Astrocyte (in vitro differentiated cells and primary cell): ENCODE measurements around the gene CBR4. TPM values are rescaled to one million over a fixed set of nuclear protein-coding genes. Genes with fewer than 3 reads are reported as not detected.

Experiments used
- DNase-seq: peaks from one replicate; pipeline ENCODE4 v3.0.0-alpha.2; 2010; ENCODE audit warnings: low read depth
- FAIRE-seq: peaks from 2 replicates; lab custom pipeline; 2011; peaks lifted over from hg19 to GRCh38; lab: Jason Lieb, UNC
- H2AFZ ChIP-seq: 2 replicates; pipeline ENCODE4 v1.6.0; 2012; ENCODE audit warnings: low read depth, low read length, inconsistent platforms
- H3K27ac ChIP-seq: 2 replicates; pipeline ENCODE4 v1.5.1; 2011; ENCODE audit warnings: low read depth, low read length, inconsistent platforms
- H3K27me3 ChIP-seq: 2 replicates; pipeline ENCODE4 v1.6.0; 2011; ENCODE audit warnings: low read length, inconsistent platforms; ENCODE audit not compliant: insufficient read depth
- H3K36me3 ChIP-seq: 2 replicates; pipeline ENCODE4 v1.5.1; 2011; ENCODE audit warnings: low read length, inconsistent platforms; ENCODE audit not compliant: insufficient read depth
- H3K4me1 ChIP-seq: 2 replicates; pipeline ENCODE4 v1.5.1; 2011; ENCODE audit warnings: low read length, inconsistent platforms; ENCODE audit not compliant: insufficient read depth
- H3K4me2 ChIP-seq: 2 replicates; pipeline ENCODE4 v1.6.0; 2012; ENCODE audit warnings: low read length, inconsistent platforms
- H3K4me3 ChIP-seq: 2 replicates; pipeline ENCODE4 v1.5.1; 2011; ENCODE audit warnings: low read depth, mild to moderate bottlenecking, low read length, inconsistent platforms; ENCODE audit not compliant: insufficient read depth
- H3K79me2 ChIP-seq: 2 replicates; pipeline ENCODE4 v1.6.0; 2012; ENCODE audit warnings: mild to moderate bottlenecking, low read length, inconsistent platforms; ENCODE audit not compliant: insufficient read depth
- H3K9ac ChIP-seq: 2 replicates; pipeline ENCODE4 v1.6.0; 2012; ENCODE audit warnings: mild to moderate bottlenecking, low read length, inconsistent platforms
- H3K9me3 ChIP-seq: 2 replicates; pipeline ENCODE4 v1.5.1; 2012; ENCODE audit warnings: low read depth, mild to moderate bottlenecking, low read length, inconsistent platforms; ENCODE audit not compliant: insufficient read depth
- H4K20me1 ChIP-seq: 2 replicates; pipeline ENCODE4 v1.6.0; 2012; ENCODE audit warnings: low read length, inconsistent platforms; ENCODE audit not compliant: insufficient read depth
- H3K27ac Mint-ChIP-seq: one replicate; pipeline ENCODE4 v1.8.0; 2021; ENCODE audit warnings: mild to moderate bottlenecking, mixed read lengths; ENCODE audit not compliant: unreplicated experiment
- H3K27me3 Mint-ChIP-seq: one replicate; pipeline ENCODE4 v1.8.0; 2021; ENCODE audit warnings: low read depth, mixed read lengths; ENCODE audit not compliant: unreplicated experiment
- H3K36me3 Mint-ChIP-seq: one replicate; pipeline ENCODE4 v1.8.0; 2021; ENCODE audit warnings: low read depth, mixed read lengths; ENCODE audit not compliant: unreplicated experiment
- H3K4me1 Mint-ChIP-seq: one replicate; pipeline ENCODE4 v1.8.0; 2021; ENCODE audit warnings: low read depth, mixed read lengths; ENCODE audit not compliant: unreplicated experiment
- H3K4me3 Mint-ChIP-seq: one replicate; pipeline ENCODE4 v1.8.0; 2021; ENCODE audit warnings: mild to moderate bottlenecking, moderate library complexity, mixed read lengths; ENCODE audit not compliant: unreplicated experiment
- H3K9me3 Mint-ChIP-seq: one replicate; pipeline ENCODE4 v1.8.0; 2021; ENCODE audit warnings: mild to moderate bottlenecking, mixed read lengths; ENCODE audit not compliant: unreplicated experiment
- EZH2 ChIP-seq: IDR thresholded peaks from 2 replicates; pipeline ENCODE4 v1.6.1; 2012; ENCODE audit warnings: mild to moderate bottlenecking, low read length, inconsistent platforms; ENCODE audit not compliant: insufficient read depth
- total RNA-seq: library from RNA; stranded (reverse); gene quantifications from 2 replicates; pipeline ENCODE4 v1.2.1, GENCODE V29; 2021
- TF ChIP-seq, protein P1 (sequence below): IDR thresholded peaks from 2 replicates; pipeline ENCODE4 v1.5.1; 2011; ENCODE audit warnings: low read depth, mild to moderate bottlenecking, inconsistent platforms, low read length, moderate library complexity; ENCODE audit not compliant: insufficient read depth

Gene CBR4
- total RNA-seq, 1 donor from 2014 or later = 16.8 TPM

DNA sequence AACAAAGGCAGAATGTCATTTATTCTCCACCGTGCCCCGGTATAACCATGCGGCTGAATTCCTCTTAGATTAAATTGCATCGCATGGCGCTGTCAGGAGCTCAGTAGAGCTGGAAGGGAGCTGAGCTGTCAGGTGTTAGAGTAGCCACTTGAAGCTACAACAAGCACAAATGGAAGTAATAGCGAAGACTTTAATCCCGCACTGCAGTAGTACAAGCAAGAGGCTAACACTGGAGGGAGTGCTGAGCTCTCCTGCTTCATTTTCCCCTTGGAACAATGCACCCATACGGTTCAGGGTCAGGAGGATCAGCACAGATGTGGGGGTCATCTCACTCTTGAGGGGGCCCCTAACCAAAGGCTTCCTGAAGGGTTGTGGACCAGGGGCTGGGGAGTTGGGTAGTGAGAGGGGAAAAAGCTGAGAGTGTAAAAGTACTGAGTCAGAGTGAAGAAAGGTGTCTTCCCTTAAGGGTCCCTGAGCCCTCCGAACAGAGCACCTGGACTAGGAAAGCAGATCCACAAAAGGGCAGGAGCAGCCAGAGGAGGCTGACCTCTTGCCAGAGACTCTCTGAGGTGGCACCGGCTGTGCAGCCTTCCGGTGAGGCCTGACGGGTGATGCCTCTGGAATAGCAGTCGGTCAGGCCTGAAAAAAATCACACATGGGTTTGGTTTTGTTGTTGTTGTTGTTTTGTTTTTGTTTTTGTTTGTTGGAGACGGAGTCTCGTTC is 36.0 kb upstream of the CBR4 start:
- FAIRE-seq = no peak
- Histone ChIP-seq H3K36me3 (no peaks in the 10 kb centered on the region), H3K9me3 (no peaks in the 10 kb centered on the region), H3K4me2 (no peak overlapping the region), H3K79me2 (no peaks in the 10 kb centered on the region), H3K27ac (no peak overlapping the region), H3K27me3 (no peaks in the 10 kb centered on the region), H3K4me3 (no peak overlapping the region), H3K4me1 (peaks cover 5% of the 10 kb centered on the region), H3K9ac (no peak overlapping the region), H2AFZ (no peak overlapping the region), H4K20me1 (no peaks in the 10 kb centered on the region)
- no peak for DNase-seq
- TF ChIP-seq, protein P1, sequence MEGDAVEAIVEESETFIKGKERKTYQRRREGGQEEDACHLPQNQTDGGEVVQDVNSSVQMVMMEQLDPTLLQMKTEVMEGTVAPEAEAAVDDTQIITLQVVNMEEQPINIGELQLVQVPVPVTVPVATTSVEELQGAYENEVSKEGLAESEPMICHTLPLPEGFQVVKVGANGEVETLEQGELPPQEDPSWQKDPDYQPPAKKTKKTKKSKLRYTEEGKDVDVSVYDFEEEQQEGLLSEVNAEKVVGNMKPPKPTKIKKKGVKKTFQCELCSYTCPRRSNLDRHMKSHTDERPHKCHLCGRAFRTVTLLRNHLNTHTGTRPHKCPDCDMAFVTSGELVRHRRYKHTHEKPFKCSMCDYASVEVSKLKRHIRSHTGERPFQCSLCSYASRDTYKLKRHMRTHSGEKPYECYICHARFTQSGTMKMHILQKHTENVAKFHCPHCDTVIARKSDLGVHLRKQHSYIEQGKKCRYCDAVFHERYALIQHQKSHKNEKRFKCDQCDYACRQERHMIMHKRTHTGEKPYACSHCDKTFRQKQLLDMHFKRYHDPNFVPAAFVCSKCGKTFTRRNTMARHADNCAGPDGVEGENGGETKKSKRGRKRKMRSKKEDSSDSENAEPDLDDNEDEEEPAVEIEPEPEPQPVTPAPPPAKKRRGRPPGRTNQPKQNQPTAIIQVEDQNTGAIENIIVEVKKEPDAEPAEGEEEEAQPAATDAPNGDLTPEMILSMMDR = no peak
- no peak for TF ChIP-seq EZH2
- Mint-ChIP-seq H3K27ac (no peak overlapping the region), H3K4me3 (no peak overlapping the region), H3K27me3 (peaks cover 4% of the 10 kb centered on the region), H3K9me3 (no peaks in the 10 kb centered on the region), H3K36me3 (no peaks in the 10 kb centered on the region), H3K4me1 (peaks cover 8% of the 10 kb centered on the region)

DNA sequence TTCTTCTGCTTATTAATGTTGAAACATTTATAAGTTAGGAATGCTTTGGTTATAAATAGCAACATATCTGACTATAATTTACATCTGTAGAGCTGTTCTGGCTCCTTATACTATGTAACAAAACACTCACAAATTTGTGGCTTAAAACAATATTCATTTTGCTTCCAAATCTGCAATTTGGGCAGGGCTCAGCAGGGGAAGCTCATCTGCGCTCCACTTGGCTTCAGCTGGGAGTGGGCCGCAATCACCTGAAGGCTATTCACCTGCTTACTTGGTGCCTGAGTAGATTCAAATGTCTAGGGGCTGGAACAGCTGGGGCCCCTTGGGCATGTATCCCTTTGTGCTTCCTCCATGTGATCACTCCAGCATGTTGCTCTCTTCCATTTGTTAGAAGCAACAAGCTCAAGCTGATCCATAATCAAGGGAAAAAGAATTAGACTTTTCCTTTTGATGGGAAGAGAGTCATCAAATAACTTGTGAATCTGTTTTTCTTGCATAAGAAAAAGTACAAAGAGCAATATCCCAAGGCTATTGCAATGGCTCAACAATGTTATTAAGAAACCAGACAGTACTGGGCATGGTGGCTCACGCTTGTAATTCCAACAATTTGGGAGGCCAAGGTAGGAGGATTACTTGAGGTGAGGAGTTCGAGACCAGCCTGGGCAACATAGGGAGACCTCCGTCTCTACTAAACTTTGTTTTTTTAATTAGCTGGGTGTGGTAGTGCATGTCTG is 34.8 kb upstream of the CBR4 start:
- Mint-ChIP-seq H3K4me1 (no peaks in the 10 kb centered on the region), H3K36me3 (no peaks in the 10 kb centered on the region), H3K27ac (no peak overlapping the region), H3K9me3 (no peaks in the 10 kb centered on the region), H3K4me3 (no peak overlapping the region), H3K27me3 (peaks cover 4% of the 10 kb centered on the region)
- Histone ChIP-seq H3K4me1 (no peaks in the 10 kb centered on the region), H3K36me3 (no peaks in the 10 kb centered on the region), H3K4me2 (no peak overlapping the region), H2AFZ (no peak overlapping the region), H3K9ac (no peak overlapping the region), H3K27ac (no peak overlapping the region), H3K9me3 (no peaks in the 10 kb centered on the region), H3K4me3 (no peak overlapping the region), H3K27me3 (no peaks in the 10 kb centered on the region), H3K79me2 (no peaks in the 10 kb centered on the region), H4K20me1 (no peaks in the 10 kb centered on the region)
- DNase-seq (no peak), FAIRE-seq (no peak)
- no peak for TF ChIP-seq EZH2
- TF ChIP-seq, protein P1 = no peak

DNA sequence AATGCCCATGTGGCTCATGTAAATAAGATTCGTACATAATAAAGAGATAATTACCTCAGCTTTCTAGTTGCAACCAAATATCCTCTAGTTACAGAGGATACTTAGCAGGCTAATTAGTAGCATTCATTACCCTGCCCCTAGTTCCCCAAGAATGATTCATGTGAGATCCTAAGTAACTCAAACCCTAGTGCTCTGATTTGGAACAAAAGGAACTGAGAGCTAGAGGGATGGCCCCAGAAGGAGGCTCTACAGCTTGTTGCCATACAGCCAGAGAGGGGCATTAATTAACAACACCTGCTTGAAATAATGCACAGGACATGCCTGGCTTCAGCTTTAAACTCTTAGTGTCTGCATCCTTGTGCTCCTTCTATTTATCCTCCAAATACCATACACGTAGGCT is 32.6 kb upstream of the CBR4 start:
- no peak overlapping the region for H3K4me3 ChIP-seq
- no peak overlapping the region for H3K9ac ChIP-seq
- H3K4me2 ChIP-seq = no peak overlapping the region
- FAIRE-seq (no peak), DNase-seq (no peak)
- H3K9me3 ChIP-seq = no peaks in the 10 kb centered on the region
- H3K79me2 ChIP-seq = no peaks in the 10 kb centered on the region
- Mint-ChIP-seq H3K27ac (no peak overlapping the region), H3K27me3 (peaks cover 4% of the 10 kb centered on the region), H3K4me1 (no peaks in the 10 kb centered on the region), H3K9me3 (no peaks in the 10 kb centered on the region), H3K4me3 (no peak overlapping the region), H3K36me3 (no peaks in the 10 kb centered on the region)
- TF ChIP-seq EZH2 = no peak
- no peak overlapping the region for H3K27ac ChIP-seq
- no peaks in the 10 kb centered on the region for H4K20me1 ChIP-seq
- no peaks in the 10 kb centered on the region for H3K36me3 ChIP-seq
- H3K27me3 ChIP-seq = no peaks in the 10 kb centered on the region
- H2AFZ ChIP-seq = no peak overlapping the region
- no peaks in the 10 kb centered on the region for H3K4me1 ChIP-seq
